BJ (cell line): ENCODE data around the gene TACC2. TPM values are rescaled to one million over a fixed set of nuclear protein-coding genes. Genes with fewer than 3 reads are reported as not detected.

Experiments
- CTCF ChIA-PET: fragments of 350-600 bp; formaldehyde crosslinking; extraction: SDS; loops from one replicate; lab custom pipeline; 2021; ENCODE audit warnings: antibody characterized with exemption, inconsistent platforms; lab: Yijun Ruan, JAX
- POLR2A ChIA-PET: fragments of 300-600 bp; sonication (Branson Sonifier 250); formaldehyde crosslinking; extraction: SDS; loops from one replicate; lab custom pipeline; 2021; ENCODE audit warnings: antibody characterized with exemption; lab: Charles Lee
- DNase-seq: peaks from one replicate; pipeline ENCODE4 v3.0.0-alpha.2; 2011; ENCODE audit warnings: low read depth
- H3K27me3 ChIP-seq: 2 replicates; pipeline ENCODE4 v1.6.0; 2011; ENCODE audit warnings: low read length; ENCODE audit not compliant: control insufficient read depth, insufficient read depth
- H3K36me3 ChIP-seq: 2 replicates; pipeline ENCODE4 v1.5.1; 2011; ENCODE audit warnings: low read length; ENCODE audit not compliant: control insufficient read depth, insufficient read depth
- H3K4me3 ChIP-seq: 2 replicates; pipeline ENCODE4 v1.5.1; 2011; ENCODE audit warnings: low read depth, mild to moderate bottlenecking, control low read depth, low read length
- CTCF ChIP-seq: IDR thresholded peaks from 2 replicates; pipeline ENCODE4 v1.5.1; 2011; ENCODE audit warnings: low read depth, mild to moderate bottlenecking, control low read depth, inconsistent platforms, low read length, moderate library complexity; ENCODE audit not compliant: insufficient read depth
- polyA plus RNA-seq: library from polyadenylated mRNA; depleted of rRNA; stranded (reverse); fragments of >200 nt; gene quantifications from 2 replicates; pipeline ENCODE4 v1.2.3, GENCODE V29; 2011; rRNA removed
- small RNA-seq: library from RNA; depleted of rRNA; stranded (forward); fragments of <200 nt; gene quantifications from one replicate; pipeline ENCODE3, GENCODE V24; 2012; ENCODE audit warnings: low replicate concordance, low read depth; ENCODE audit not compliant: insufficient read length

TACC2 gene
- polyA plus RNA-seq, 1 experiment: 10.4 TPM

- ChIA-PET CTCF (interaction anchor here (0.7 to 3.3 kb wide), 10 partner anchors 12 to 830 kb away, joined by 3 to 16 read pairs (median 4); no protein-coding TSS in a partner anchor), POLR2A (no interaction called here)
- Histone ChIP-seq H3K27me3 (no peaks in the 10 kb centered on the region), H3K36me3 (no peaks in the 10 kb centered on the region), H3K4me3 (no peak overlapping the region)
- no peak for TF ChIP-seq CTCF
- no peak for DNase-seq
These were observed 313.4 kb downstream of the TACC2 start for GRCh38 chr10:122302315-122302714.

- CTCF ChIA-PET: interaction anchor here (1.3 to 3.3 kb wide), 6 partner anchors 8 to 264 kb away, joined by 3 to 16 read pairs (median 7); no protein-coding TSS in a partner anchor
- no peaks in the 10 kb centered on the region for H3K27me3 ChIP-seq
- no peak for DNase-seq
- no peak overlapping the region for H3K4me3 ChIP-seq
- H3K36me3 ChIP-seq: no peaks in the 10 kb centered on the region
- POLR2A ChIA-PET: no interaction called here
- TF ChIP-seq CTCF: no peak
These were observed 314.5 kb downstream of the TACC2 start for GRCh38 chr10:122303271-122304053.

Small RNA genes lying within 50 kb of the gene (small RNA-seq; reads per million reads assigned to genes)
- not detected for gene RF02219

Other genes with a start within 250 kb of the TACC2 start
- 7.4 and 11.7 TPM in 2 replicates for gene ATE1, start 61.1 kb upstream of the TACC2 start, polyA plus RNA-seq
- 14.4 and 24.7 TPM in 2 replicates for gene NSMCE4A, start 13.9 kb upstream of the TACC2 start, polyA plus RNA-seq